Mucosa of stomach (tissue), 1 donor: ENCODE measurements around the gene ACBD6.

ENCODE experiments used
- H3K27me3 ChIP-seq: one replicate; pipeline ENCODE4 v1.7.0; 2013; ENCODE audit warnings: mild to moderate bottlenecking, low read length; ENCODE audit not compliant: control insufficient read depth, insufficient read depth
- H3K36me3 ChIP-seq: one replicate; pipeline ENCODE4 v1.7.0; 2013; ENCODE audit warnings: low read length; ENCODE audit not compliant: control insufficient read depth, insufficient read depth
- H3K4me1 ChIP-seq: one replicate; pipeline ENCODE4 v1.7.0; 2013; ENCODE audit warnings: mild to moderate bottlenecking, low read length; ENCODE audit not compliant: control insufficient read depth, insufficient read depth
- H3K4me3 ChIP-seq: one replicate; pipeline ENCODE4 v1.7.0; 2013; ENCODE audit warnings: low read length
- H3K9ac ChIP-seq: one replicate; pipeline ENCODE4 v1.7.0; 2013; ENCODE audit warnings: mild to moderate bottlenecking, low read length, moderate library complexity
- H3K9me3 ChIP-seq: one replicate; pipeline ENCODE4 v1.7.0; 2013; ENCODE audit warnings: mild to moderate bottlenecking, low read length, moderate library complexity; ENCODE audit not compliant: control insufficient read depth
- donor health status: Pancreatic carcinoma.

The ACBD6 gene

GRCh38 chr1:180370597-180370996, 131.8 kb downstream of the ACBD6 start:
- H3K27me3 ChIP-seq: no peaks in the 10 kb centered on the region
- no peak overlapping the region for H3K4me3 ChIP-seq
- no peaks in the 10 kb centered on the region for H3K36me3 ChIP-seq
- H3K9ac ChIP-seq: no peak overlapping the region
- no peaks in the 10 kb centered on the region for H3K9me3 ChIP-seq
- H3K4me1 ChIP-seq: no peaks in the 10 kb centered on the region

- Histone ChIP-seq H3K27me3 (no peaks in the 10 kb centered on the region), H3K4me1 (no peaks in the 10 kb centered on the region), H3K9ac (no peak overlapping the region), H3K4me3 (no peak overlapping the region), H3K9me3 (no peaks in the 10 kb centered on the region), H3K36me3 (no peaks in the 10 kb centered on the region)
These were observed 132.2 kb downstream of the ACBD6 start for GRCh38 chr1:180370188-180370587.

- Histone ChIP-seq H3K4me3 (no peak overlapping the region), H3K9ac (no peak overlapping the region), H3K36me3 (no peaks in the 10 kb centered on the region), H3K9me3 (no peaks in the 10 kb centered on the region), H3K4me1 (no peaks in the 10 kb centered on the region), H3K27me3 (no peaks in the 10 kb centered on the region)
These were observed 133.3 kb downstream of the ACBD6 start for GRCh38 chr1:180369061-180369460.

- Histone ChIP-seq H3K36me3 (no peaks in the 10 kb centered on the region), H3K27me3 (no peaks in the 10 kb centered on the region), H3K9me3 (no peaks in the 10 kb centered on the region), H3K4me3 (no peak overlapping the region), H3K9ac (no peak overlapping the region), H3K4me1 (no peaks in the 10 kb centered on the region)
These were observed 135.9 kb downstream of the ACBD6 start for GRCh38 chr1:180366371-180367068.

GRCh38 chr1:180365039-180365438, 137.3 kb downstream of the ACBD6 start:
- Histone ChIP-seq H3K9me3 (no peaks in the 10 kb centered on the region), H3K4me3 (no peak overlapping the region), H3K36me3 (no peaks in the 10 kb centered on the region), H3K27me3 (no peaks in the 10 kb centered on the region), H3K9ac (no peak overlapping the region), H3K4me1 (no peaks in the 10 kb centered on the region)

GRCh38 chr1:180363246-180363995, 139.0 kb downstream of the ACBD6 start:
- no peaks in the 10 kb centered on the region for H3K27me3 ChIP-seq
- H3K9ac ChIP-seq: no peak overlapping the region
- no peaks in the 10 kb centered on the region for H3K9me3 ChIP-seq
- no peaks in the 10 kb centered on the region for H3K4me1 ChIP-seq
- no peaks in the 10 kb centered on the region for H3K36me3 ChIP-seq
- no peak overlapping the region for H3K4me3 ChIP-seq

GRCh38 chr1:180360333-180361075, 141.9 kb downstream of the ACBD6 start:
- H3K9ac ChIP-seq: no peak overlapping the region

GRCh38 chr1:180358649-180359048, 143.7 kb downstream of the ACBD6 start:
- Histone ChIP-seq H3K4me3 (no peak overlapping the region), H3K9ac (no peak overlapping the region), H3K27me3 (no peaks in the 10 kb centered on the region), H3K4me1 (no peaks in the 10 kb centered on the region), H3K36me3 (no peaks in the 10 kb centered on the region), H3K9me3 (no peaks in the 10 kb centered on the region)

More at GRCh38 chr1:180360333-180361075, 141.9 kb downstream of the ACBD6 start:
- Histone ChIP-seq H3K36me3 (no peaks in the 10 kb centered on the region), H3K4me1 (no peaks in the 10 kb centered on the region), H3K9me3 (no peaks in the 10 kb centered on the region), H3K27me3 (no peaks in the 10 kb centered on the region), H3K4me3 (no peak overlapping the region)

GRCh38 chr1:180353945-180354344, 148.4 kb downstream of the ACBD6 start:
- Histone ChIP-seq H3K4me3 (no peak overlapping the region), H3K27me3 (no peaks in the 10 kb centered on the region), H3K4me1 (no peaks in the 10 kb centered on the region), H3K36me3 (no peaks in the 10 kb centered on the region), H3K9ac (no peak overlapping the region), H3K9me3 (no peaks in the 10 kb centered on the region)

- Histone ChIP-seq H3K27me3 (no peaks in the 10 kb centered on the region), H3K4me3 (no peak overlapping the region), H3K9ac (no peak overlapping the region), H3K4me1 (no peaks in the 10 kb centered on the region), H3K36me3 (no peaks in the 10 kb centered on the region), H3K9me3 (no peaks in the 10 kb centered on the region)
These were observed 149.8 kb downstream of the ACBD6 start for GRCh38 chr1:180352588-180352987.

- no peaks in the 10 kb centered on the region for H3K9me3 ChIP-seq
- H3K4me1 ChIP-seq: no peaks in the 10 kb centered on the region
- no peaks in the 10 kb centered on the region for H3K27me3 ChIP-seq
- no peak overlapping the region for H3K4me3 ChIP-seq
- no peaks in the 10 kb centered on the region for H3K36me3 ChIP-seq
- no peak overlapping the region for H3K9ac ChIP-seq
These were observed 150.4 kb downstream of the ACBD6 start for GRCh38 chr1:180352021-180352420.

GRCh38 chr1:180345148-180345547, 157.2 kb downstream of the ACBD6 start:
- Histone ChIP-seq H3K9ac (no peak overlapping the region), H3K4me3 (no peak overlapping the region), H3K36me3 (no peaks in the 10 kb centered on the region), H3K9me3 (no peaks in the 10 kb centered on the region), H3K4me1 (no peaks in the 10 kb centered on the region), H3K27me3 (no peaks in the 10 kb centered on the region)
